ENCODE results near the gene RND3.

The RND3 gene

DNA sequence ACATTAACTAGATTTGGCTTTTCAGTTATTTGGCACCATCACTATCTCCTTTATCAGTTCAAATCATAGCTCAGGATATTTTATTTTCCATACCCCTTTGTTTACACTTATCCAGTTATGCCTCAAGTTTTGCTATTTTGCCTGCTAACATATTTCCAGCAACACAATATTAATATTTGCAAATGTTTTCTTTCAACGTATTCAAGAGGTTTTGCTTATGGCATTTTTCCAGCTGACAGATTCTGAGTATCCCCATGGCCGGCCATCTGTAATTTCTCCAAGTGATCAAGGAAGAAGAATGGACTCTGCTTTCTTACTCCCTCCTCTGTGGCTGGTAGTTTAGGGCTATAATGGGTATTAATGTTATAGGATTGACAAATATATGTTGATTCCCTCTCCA, 49.4 kb downstream of the RND3 start:
- H3K36me3 ChIP-seq (ENCODE audit: insufficient read depth): no peaks in the 10 kb centered on the region
- no peaks in the 10 kb centered on the region for H3K4me1 ChIP-seq (ENCODE audit: low read depth, poor library complexity, severe bottlenecking)
- H4K20me1 ChIP-seq (ENCODE audit: insufficient read depth): no peaks in the 10 kb centered on the region
- no peaks in the 10 kb centered on the region for H3K27me3 ChIP-seq (ENCODE audit: insufficient read depth, low read depth)
- TF ChIP-seq, protein P1, sequence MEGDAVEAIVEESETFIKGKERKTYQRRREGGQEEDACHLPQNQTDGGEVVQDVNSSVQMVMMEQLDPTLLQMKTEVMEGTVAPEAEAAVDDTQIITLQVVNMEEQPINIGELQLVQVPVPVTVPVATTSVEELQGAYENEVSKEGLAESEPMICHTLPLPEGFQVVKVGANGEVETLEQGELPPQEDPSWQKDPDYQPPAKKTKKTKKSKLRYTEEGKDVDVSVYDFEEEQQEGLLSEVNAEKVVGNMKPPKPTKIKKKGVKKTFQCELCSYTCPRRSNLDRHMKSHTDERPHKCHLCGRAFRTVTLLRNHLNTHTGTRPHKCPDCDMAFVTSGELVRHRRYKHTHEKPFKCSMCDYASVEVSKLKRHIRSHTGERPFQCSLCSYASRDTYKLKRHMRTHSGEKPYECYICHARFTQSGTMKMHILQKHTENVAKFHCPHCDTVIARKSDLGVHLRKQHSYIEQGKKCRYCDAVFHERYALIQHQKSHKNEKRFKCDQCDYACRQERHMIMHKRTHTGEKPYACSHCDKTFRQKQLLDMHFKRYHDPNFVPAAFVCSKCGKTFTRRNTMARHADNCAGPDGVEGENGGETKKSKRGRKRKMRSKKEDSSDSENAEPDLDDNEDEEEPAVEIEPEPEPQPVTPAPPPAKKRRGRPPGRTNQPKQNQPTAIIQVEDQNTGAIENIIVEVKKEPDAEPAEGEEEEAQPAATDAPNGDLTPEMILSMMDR (conservative IDR thresholded peaks at IDR 0.05; ENCODE audit: low read depth, low read length): no peak
- H3K79me2 ChIP-seq (ENCODE audit: insufficient read depth, low read depth): no peaks in the 10 kb centered on the region
- no peak overlapping the region for H2AFZ ChIP-seq (ENCODE audit: low read depth)
- no peak overlapping the region for H3K9ac ChIP-seq
- H3K4me2 ChIP-seq: no peak overlapping the region
- no peak overlapping the region for H3K27ac ChIP-seq
- no peak overlapping the region for H3K4me3 ChIP-seq (IDR thresholded peaks at IDR 0.05; ENCODE audit: insufficient read depth, low read depth, low read length)

DNA sequence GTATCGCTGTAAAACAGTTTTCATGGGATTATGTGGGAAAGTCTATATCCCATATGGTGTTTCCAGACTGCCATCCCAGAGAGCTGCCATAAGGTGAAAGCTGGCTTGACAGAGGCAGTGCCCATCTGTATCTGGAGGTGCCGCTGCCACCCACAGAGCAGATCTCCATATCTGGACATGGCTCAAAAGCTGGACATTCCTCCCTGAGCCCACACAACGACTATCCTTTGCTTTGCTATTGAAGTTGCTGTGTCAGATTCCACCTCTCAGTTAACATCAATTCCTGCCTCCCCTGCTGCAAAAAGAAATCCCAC, 55.2 kb downstream of the RND3 start:
- Histone ChIP-seq H3K4me1 (ENCODE audit: low read depth, poor library complexity, severe bottlenecking) (no peaks in the 10 kb centered on the region), H3K9ac (no peak overlapping the region), H3K4me3 (IDR thresholded peaks at IDR 0.05; ENCODE audit: insufficient read depth, low read depth, low read length) (no peak overlapping the region), H3K4me2 (no peak overlapping the region), H3K79me2 (ENCODE audit: insufficient read depth, low read depth) (no peaks in the 10 kb centered on the region), H2AFZ (ENCODE audit: low read depth) (no peak overlapping the region), H4K20me1 (ENCODE audit: insufficient read depth) (no peaks in the 10 kb centered on the region), H3K27ac (no peak overlapping the region), H3K27me3 (ENCODE audit: insufficient read depth, low read depth) (no peaks in the 10 kb centered on the region), H3K36me3 (ENCODE audit: insufficient read depth) (no peaks in the 10 kb centered on the region)
- TF ChIP-seq, protein P1 (conservative IDR thresholded peaks at IDR 0.05; ENCODE audit: low read depth, low read length): no peak

DNA sequence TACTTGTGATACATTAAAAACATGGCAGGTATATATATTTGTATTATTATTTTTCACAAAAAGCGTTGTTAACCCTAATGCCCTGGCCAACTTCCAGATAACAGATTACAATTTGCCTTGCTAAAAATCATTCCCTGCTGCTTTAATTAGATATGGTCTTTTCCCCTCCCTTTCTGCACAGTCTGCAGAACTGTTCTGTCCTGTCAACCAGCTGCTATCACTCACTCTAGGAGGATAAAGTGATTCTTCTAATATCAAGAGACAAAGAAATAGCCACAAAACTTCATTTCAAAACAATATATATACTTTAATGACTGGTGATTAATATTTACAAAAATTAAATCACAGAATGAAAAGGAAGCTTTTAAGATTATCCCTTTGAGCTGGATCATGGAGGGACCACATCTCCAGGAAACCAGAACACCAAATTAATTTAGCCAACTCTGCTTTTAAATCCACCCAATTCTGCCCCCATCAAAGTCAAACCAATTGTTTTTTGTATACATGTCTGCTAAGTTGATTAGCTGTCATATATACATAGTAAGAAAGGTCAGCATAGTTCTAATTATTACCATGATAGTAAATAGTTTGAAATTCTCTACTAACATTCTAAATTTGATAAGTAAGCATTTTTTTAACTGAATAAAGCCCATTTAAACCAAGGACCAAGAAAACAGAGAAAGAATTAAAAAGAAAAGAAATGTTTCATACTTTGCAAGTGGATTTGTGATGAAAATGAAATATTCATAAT, 55.7 kb downstream of the RND3 start:
- Histone ChIP-seq H4K20me1 (ENCODE audit: insufficient read depth) (no peaks in the 10 kb centered on the region), H2AFZ (ENCODE audit: low read depth) (no peak overlapping the region), H3K4me2 (no peak overlapping the region), H3K4me3 (IDR thresholded peaks at IDR 0.05; ENCODE audit: insufficient read depth, low read depth, low read length) (no peak overlapping the region), H3K36me3 (ENCODE audit: insufficient read depth) (no peaks in the 10 kb centered on the region), H3K9ac (no peak overlapping the region), H3K27me3 (ENCODE audit: insufficient read depth, low read depth) (no peaks in the 10 kb centered on the region), H3K4me1 (ENCODE audit: low read depth, poor library complexity, severe bottlenecking) (no peaks in the 10 kb centered on the region), H3K79me2 (ENCODE audit: insufficient read depth, low read depth) (no peaks in the 10 kb centered on the region), H3K27ac (no peak overlapping the region)
- TF ChIP-seq, protein P1 (conservative IDR thresholded peaks at IDR 0.05; ENCODE audit: low read depth, low read length): no peak

DNA sequence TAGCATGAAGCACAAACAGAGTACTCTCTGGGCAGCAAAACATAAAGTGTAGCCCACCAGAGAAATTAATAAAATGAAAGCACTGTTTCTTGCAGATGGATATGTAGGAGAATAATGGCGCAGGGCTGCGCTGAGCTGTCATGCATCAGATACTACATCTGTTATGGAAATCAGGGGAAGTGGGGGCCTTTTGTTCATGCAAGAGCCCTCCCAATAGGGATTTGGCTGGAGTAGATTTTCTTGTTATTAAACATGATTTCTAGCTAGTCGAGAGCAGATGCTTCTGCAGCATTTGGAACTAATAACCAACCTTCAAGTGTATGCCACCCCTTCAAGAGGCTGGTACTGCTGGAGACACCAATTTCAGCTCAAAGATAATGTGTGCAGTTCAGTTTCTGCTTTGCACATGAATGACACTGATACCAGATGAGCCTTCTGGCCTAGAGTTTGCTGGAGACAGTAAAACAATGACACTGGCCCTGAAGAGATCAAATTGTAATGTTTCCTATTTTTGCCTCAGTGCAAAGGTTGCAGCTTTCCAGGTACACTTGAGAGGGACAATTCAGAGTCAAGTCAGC, 58.0 kb downstream of the RND3 start:
- H4K20me1 ChIP-seq (ENCODE audit: insufficient read depth): no peaks in the 10 kb centered on the region
- no peak overlapping the region for H2AFZ ChIP-seq (ENCODE audit: low read depth)
- H3K27ac ChIP-seq: no peak overlapping the region
- H3K79me2 ChIP-seq (ENCODE audit: insufficient read depth, low read depth): no peaks in the 10 kb centered on the region
- no peaks in the 10 kb centered on the region for H3K36me3 ChIP-seq (ENCODE audit: insufficient read depth)
- no peaks in the 10 kb centered on the region for H3K27me3 ChIP-seq (ENCODE audit: insufficient read depth, low read depth)
- H3K4me2 ChIP-seq: no peak overlapping the region
- H3K9ac ChIP-seq: no peak overlapping the region
- TF ChIP-seq, protein P1 (conservative IDR thresholded peaks at IDR 0.05; ENCODE audit: low read depth, low read length): no peak
- H3K4me3 ChIP-seq (IDR thresholded peaks at IDR 0.05; ENCODE audit: insufficient read depth, low read depth, low read length): no peak overlapping the region
- no peaks in the 10 kb centered on the region for H3K4me1 ChIP-seq (ENCODE audit: low read depth, poor library complexity, severe bottlenecking)
